ENCODE data around the gene GALNT13.

Gene GALNT13

DNA sequence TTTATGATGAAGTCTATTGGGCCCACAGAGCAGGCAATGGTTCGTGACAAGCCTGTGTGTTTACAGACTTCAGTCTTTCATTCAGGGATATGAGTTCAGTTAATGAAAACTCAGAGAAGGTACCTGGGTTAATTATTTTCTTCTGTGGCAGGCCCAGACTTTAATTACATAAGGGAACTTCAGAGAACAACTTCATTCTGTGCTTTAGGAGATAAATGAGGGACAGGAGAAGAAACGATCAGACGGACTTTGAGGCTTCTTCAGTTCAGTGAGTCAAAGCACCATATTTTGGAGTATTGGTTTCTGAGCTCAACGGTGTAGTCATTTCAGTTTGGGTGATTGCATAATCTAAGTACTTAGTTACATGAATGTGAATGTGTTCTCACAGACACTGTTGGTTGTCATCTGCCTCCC is 623.7 kb downstream of the GALNT13 start:
- no peak for DNase-seq

DNA sequence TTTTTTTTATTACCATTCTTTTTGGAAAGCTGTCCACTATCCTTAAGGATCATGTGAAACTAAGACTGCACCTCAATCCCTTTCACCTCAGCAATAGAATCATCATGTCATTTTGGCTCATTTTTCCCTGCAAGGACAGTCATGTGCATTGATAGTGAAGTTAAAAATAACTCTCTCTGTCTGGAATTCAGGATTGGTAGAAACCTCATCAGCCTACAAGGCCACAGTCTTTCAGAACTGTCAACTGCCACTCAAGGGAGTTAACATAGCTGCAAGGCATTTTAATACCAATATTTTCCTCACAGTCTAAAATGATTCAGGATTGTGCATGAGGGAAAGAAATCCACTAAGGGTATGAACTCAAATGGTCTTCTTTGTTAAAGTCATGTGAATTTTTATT is 625.3 kb downstream of the GALNT13 start:
- DNase-seq = no peak

Measured in CD4-positive, alpha-beta T cell treated with Interleukin-12 subunit alpha and Interleukin-12 subunit beta, for 1 hour (primary cell).